Measurements from ENCODE around the gene SSBP4.

Gene SSBP4

GRCh38 chr19:18481505-18482222 is 62.5 kb downstream of the SSBP4 start:
- TF ChIP-seq CTCF (conservative IDR thresholded peaks at IDR 0.05; ENCODE audit: low read depth, low read length), result no peak
- DNase-seq (ENCODE audit: low read depth), result no peak
- no peak overlapping the region for H3K4me3 ChIP-seq (ENCODE audit: low read length)

GRCh38 chr19:18483119-18483890 is 64.1 kb downstream of the SSBP4 start:
- no peak overlapping the region for H3K4me3 ChIP-seq (ENCODE audit: low read length)
- no peak for DNase-seq (ENCODE audit: low read depth)
- no peak for TF ChIP-seq CTCF (conservative IDR thresholded peaks at IDR 0.05; ENCODE audit: low read depth, low read length)
